VCaP (cell line): ENCODE measurements around the gene DNAAF3.

Experiments used
- H3K27ac ChIP-seq: fragments of 450-650 bp; 2 replicates; pipeline ENCODE4 v1.5.1; 2017
- TF ChIP-seq, protein P1 (sequence below): fragments of 450-650 bp; conservative IDR thresholded peaks from 2 replicates; pipeline ENCODE4 v1.5.1; 2017; ENCODE audit warnings: mild to moderate bottlenecking, moderate library complexity

DNAAF3 gene

DNA sequence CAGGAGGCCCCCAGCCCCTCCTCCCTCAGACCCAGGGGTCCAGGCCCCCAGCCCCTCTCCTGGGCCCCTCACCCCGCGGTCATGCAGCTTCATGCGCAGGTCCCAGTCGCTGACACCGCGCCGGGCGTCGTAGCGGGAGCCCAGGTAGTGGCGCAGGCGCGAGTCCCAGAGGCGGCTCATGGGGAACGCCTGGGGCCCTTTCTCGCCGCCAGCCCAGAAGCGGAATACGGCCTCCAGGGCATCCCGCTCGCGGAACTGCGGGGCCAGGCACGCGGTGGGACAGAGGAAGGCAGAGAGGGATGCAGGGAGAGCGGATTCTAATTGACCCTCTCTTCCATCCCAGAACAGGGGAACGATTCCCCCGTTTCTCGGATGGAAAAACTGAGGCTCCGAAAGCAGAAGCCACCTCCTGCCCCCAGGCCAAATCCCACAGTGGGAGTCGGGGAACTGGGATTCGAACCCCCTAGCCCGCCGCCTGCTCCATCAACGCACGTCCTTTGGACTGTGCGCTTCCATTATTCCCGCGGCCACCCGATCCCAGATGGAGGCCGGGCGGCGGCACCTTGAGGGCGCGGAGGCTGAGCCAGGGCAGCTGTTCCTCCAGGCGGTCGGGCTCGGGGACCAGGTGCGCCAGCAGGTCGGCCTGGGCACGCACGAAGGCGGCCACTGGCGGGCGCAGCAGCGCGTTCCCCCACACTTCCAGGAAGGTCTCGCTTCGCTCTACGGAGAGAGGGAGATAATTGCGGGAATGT lies 4.7 kb downstream of the DNAAF3 start:
- H3K27ac ChIP-seq, result no peak overlapping the region
- TF ChIP-seq, protein P1, sequence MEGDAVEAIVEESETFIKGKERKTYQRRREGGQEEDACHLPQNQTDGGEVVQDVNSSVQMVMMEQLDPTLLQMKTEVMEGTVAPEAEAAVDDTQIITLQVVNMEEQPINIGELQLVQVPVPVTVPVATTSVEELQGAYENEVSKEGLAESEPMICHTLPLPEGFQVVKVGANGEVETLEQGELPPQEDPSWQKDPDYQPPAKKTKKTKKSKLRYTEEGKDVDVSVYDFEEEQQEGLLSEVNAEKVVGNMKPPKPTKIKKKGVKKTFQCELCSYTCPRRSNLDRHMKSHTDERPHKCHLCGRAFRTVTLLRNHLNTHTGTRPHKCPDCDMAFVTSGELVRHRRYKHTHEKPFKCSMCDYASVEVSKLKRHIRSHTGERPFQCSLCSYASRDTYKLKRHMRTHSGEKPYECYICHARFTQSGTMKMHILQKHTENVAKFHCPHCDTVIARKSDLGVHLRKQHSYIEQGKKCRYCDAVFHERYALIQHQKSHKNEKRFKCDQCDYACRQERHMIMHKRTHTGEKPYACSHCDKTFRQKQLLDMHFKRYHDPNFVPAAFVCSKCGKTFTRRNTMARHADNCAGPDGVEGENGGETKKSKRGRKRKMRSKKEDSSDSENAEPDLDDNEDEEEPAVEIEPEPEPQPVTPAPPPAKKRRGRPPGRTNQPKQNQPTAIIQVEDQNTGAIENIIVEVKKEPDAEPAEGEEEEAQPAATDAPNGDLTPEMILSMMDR, result no peak

DNA sequence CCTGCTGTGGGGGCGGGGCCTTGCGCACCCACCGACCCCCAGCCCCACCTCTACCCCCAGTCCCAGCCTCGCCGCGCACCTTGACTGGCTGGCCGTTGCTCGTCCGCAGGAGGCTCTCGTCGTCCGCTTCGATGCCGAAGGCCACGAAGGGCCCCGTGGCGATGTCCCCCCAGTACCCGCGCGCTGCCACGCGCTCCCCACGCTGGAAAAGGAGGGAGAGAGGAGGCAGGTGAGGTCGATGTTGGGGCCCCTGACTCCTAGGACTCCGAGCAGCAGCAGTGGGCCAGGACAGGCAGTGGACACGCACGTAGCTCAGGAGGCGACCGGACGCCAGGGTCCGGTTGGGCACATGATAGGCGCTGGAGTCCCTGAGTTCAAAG lies 5.4 kb downstream of the DNAAF3 start:
- TF ChIP-seq, protein P1, result no peak
- no peak overlapping the region for H3K27ac ChIP-seq

DNA sequence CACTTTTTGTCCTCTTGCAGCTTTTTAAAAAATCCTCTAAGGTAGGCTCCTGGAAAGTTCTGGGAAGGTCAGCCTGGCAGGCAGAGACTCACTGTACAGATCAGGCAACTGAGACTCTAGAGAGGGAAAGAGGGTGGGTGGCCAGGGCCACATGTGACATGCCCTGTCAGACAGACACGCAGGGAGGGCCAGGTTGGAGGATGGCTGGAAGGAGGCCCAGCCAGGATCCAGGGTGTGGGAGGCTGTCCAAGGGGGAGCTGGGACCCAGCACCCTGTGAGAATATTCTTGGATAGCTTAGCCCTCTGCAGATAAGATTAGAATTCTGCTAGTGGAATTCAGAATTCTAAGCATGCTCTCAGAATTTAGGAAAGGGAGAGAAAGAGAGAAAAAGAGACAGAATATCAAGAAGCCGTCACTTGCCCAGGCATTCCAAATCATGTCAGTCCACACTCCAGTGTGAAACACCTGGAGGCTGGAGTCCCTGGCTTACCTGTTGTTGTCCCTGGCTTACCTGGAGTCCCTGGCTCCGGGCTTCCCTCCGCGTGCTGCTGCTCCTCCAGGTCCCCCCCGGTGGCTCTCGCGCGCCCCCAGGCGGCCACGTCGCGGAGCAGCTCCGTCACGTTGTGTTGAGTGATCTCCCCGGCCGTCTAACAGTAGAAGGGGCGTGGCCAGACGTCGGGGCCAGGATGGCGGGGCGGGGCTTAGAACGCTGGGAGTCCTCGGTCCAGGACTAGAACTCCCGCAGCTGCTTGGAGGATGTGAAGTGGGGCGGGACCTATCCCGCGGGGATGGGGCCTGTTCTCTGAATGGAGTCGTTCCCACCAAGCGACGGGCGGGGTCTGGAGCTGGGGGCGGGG lies 6.1 kb downstream of the DNAAF3 start:
- H3K27ac ChIP-seq, result no peak overlapping the region
- TF ChIP-seq, protein P1, result peak; percentile 99

DNA sequence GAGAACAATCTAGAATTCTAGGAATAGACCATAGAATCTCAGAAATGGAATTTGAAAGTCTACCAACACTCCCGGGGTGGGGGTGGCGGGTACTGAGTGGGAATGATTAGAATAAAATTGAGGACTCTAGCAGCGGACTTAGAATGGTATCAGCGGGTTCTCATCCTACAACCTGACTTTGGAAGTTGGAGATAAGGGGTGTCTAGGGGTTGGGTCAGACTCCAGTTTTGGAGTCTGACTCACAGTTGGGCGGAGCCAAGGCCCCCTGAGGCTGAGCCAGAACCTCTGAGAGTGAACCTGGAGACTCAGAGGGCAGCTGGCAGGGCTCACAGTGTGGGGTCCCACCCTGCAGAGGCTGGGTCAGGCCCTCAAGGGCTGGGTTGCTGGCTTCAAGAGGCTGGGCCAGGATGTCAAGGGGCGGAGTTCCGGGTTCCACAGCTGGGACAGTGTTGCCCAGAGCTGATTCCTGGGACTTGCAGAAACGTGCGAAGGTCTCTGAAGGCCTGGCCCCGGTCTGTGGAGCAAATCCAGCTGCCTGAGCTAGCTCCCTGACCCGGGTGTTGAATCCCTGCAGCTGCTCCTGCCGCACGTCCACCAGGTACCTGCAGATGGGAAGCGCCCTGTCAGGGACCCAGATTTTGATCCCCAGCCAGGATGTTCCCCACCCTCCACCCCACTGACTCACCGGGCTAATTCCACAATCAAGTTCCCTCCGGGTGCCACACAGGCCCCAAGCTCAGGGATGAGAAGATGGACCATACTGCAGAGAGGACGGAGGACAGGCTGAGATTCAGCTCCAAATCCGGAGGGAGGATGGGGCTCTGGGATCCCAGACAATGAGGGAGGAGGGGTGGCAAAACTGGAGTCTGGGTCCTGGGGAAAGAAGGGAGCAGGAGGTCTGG lies 7.3 kb downstream of the DNAAF3 start:
- TF ChIP-seq, protein P1, result no peak
- no peak overlapping the region for H3K27ac ChIP-seq

DNA sequence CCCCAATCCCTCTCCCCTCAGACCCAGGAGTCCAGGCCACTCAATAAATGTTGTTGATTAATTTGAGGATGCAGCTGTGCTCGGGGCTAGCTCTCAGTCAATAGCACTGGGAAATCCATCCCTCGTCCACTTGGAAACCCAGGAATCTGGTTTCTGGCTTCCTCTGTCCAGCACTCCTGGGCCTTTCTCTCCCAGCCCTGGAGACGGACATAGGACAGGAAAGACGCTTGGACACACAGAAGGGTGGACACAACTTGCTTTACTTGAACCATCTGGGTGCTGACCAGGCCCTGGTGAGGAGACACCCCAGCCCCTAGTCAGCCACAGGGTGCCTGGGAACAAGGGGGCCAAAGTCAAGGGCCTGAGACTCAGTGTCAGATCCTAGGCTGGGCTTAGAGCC lies 8.0 kb downstream of the DNAAF3 start:
- TF ChIP-seq, protein P1, result no peak
- no peak overlapping the region for H3K27ac ChIP-seq

DNA sequence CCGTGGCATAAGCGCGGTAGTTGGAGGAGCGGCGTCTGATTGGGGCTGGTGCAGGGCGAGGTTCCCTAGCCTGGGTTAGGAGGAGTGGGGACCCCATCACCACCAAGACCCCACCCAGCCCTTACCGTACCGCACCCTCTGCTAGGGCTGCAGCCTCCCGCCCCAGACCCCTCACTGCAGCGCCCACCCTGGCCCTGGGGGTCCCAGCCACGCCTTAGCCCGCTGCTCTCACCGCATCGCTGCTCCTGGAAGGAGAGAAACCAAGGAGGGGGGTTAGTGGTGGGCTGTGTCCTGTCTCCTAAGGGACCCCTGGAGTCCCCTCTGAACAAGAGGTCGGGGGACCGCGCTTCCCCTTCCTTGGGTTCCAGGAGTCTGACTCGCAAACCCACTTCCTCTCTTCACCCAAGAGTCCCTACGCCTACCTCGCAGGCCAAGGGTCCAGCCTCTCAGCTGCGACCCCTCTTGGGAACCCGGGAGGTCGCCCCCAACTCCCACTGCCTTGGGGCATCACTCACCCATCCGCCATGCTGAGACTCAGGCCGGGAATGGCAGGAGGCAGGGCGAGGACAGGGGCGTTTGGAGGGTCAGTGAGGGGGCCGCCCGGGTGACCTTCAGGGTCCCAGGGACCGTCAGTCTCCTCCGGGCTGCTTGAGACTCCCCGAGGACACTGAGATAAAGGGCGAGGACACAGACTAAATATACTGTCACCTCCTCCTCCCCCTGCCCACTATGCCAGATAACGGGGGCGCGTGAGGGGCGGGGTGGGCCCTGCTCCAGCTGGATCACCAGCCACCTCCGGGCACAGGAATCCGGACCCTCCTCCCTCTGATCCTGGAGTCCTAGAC lies 9.1 kb downstream of the DNAAF3 start, which contains the start of gene TNNI3:
TNNI3 (minus strand) TSS at position 669 of the 845 bp plus-strand sequence; CDS start at position 526, 143 bp downstream.
- H3K27ac ChIP-seq, result no peak within 1 kb of the TSS
- TF ChIP-seq, protein P1, result no peak
